Measurements from ENCODE around the gene ZNF239.
"Not testable (repeated sequence)": the region's sequence is repeated elsewhere in the genome, so short reads cannot be mapped to it uniquely, and the experiment has no call there.

Gene ZNF239

DNA sequence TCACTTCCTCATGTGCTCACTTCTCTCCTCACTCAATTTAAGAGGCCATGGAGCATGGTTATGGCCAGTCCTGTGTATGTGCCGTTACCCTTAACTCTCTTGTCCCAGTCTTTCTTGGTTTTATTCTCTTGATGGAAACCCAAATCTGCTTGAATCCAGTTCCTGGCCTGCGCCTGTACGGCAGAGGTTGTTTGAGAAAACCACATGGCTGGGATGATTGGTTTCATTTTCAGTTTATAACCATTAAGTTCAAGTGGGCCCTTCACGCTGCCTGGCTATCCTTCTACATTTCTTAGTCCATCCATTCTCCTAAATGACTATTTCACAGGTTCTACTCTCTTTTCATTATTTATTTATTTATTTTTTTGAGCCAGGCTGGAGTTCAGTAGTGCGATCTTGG is 1.6 kb upstream of the ZNF239 start:
- DNase-seq: no peak

DNA sequence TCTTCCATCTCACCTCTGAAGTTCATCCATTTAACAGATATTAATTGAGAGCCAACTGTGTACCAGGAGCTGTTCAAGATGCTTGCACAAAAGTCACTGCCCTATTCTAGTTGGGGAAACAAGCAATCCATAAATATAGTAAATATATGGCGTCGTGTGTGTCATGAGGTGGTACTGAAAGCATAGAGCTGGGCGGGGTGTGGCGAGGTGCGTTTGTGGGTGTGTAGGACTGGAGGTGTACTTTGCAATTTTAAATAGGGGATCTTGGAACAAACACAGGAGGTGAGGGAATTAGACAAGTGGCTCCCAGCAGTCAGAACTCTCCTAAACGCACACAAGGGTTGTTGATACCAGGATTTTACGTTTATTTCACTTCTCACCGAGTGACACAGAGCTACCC is 490 bp upstream of the ZNF239 start:
- DNase-seq: no peak

DNA sequence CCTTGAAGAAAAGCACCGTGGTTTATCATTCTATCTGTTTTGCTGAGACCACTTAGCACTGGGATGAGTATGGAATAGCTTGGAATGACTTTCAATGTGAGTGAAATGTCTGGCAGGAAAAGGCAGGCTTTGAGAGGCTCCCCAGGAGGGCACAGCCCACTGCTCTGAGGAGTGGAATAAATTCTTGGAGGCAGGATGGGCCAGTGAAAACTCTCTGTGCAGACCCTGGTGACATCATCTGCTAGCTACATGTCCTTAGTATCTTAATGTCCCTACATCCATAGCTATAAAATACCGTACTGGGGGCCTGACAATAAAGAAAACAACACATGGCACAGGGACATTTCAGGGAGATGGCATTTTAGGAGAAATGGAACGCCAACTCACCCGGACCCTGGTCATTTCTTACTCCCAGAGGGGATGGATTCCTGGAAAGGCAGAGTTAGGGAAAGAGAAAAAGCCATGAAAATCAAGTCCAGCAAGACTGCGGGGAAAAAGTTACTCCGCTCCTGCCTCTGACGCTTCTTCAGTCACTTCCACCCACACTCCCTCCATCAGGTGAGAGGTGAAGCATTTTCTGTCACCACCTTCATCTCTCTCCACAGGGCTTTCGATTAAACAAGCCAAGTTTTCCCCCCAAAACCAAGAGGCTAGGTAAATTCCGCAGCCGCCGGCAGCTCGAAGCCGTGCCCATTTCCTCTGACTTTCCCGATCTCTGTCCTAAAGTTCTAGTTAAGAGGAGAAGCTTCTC is 991 bp downstream of the ZNF239 start:
- no peak for DNase-seq

DNA sequence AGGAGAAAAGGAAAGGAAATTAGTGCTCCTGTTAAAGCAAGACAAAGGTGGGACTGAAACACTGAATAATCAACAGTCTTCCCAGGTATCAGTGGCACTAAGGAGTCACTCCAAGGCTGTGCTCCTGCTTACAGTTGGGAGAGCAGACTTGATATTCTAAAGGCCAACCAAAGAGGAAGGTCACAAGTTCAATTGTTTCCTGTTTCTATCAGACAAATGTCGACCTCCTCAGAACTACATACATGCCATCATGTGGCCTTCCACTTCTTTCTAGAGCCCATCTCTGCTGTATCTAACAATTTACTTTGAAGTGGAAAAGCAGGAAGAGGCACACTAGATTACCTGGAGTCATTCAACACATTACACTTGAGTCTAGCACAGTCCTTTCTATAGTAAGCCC is 3.4 kb downstream of the ZNF239 start:
- DNase-seq: no peak

DNA sequence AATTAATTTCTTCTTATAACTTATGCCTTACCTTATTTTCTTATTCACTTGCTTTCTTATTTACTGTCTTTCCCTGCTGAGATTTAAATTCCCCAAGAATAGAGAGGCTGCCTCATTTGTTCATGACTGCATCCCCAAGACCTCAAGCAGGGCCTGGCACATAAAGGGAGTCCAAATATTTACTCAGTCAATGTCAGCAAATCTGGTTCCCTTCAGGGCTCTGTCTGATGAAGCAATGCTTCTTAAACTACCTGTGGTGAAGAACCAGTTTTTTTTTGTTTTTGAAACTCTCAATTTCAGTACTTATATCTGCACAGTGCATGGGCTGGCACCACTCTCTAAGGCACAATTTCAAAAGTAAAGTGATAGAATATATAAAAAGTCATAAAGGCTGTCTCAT is 4.7 kb downstream of the ZNF239 start:
- DNase-seq: no peak

DNA sequence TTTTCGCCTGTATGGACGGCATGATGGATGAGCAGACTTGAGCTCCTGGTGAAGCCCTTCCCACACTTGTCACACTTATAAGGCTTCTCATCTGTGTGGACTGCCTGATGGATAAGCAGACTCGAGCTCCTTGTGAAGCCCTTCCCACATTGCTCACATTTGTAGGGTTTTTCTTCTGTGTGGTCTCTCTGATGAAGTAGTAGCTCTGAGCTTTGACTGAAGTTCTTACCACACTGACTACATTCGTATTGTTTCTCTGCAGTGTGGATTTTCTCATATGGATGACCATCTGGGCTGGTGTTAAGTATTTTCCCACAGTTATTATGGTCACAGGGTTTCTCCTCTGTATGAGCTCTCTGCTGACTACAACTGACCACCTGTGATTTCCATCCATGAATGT is 17.2 kb downstream of the ZNF239 start:
- DNase-seq: no peak

DNA sequence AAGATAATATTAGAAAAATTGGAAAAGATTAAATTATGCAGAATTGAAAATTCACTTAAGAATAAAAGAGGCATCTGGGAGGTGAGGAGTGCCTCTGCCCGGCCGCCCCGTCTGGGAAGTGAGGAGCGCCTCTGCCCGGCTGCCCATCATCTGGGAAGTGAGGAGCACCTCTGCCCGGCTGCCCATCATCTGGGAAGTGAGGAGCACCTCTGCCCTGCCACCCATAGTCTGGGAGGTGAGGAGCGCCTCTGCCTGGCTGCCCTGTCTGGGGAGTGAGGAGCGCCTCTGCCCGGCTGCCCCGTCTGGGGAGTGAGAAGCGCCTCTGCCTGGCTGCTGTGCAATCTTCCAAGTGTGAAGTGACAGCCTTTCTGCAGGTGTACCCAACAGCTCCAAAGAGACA is 30.7 kb downstream of the ZNF239 start:
- DNase-seq: not testable (repeated sequence)

DNA sequence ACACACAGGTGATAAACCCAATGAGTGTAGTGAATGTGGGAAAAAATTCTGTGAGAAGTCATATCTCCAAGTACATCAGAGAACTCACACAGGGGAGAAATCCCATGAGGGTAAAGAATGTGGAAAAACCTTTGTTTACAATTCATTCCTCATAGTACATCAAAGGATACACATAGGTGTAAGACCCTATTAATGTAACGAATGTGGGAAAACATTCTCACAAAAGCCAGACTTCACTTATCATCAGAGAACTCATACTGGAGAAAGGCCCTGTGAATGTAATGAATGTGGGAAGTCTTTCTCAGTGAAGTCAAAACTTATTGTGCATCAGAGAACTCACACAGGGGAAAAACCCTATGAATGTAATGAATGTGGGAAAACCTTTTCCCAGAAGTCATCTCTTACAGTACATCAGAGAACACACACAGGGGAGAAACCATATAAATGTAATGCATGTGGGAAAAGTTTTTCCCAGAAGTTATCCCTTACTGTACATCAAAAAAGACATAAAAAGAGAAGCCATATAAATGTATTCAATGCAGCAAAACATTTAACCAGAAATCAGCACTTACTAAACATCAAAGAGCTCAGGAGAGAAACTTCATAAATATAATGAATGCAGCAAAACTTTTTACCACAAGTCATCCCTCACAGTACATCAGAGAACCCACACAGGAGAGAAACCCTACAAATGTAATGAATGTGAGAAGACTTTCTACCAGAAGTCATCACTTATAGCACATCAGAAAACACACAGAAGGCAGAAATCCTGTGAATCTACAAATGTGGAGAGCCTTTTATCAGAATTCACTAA is 49.8 kb downstream of the ZNF239 start:
- DNase-seq: no peak
